GM23338 (cell line): ENCODE results near the gene DAD1.

Experiments
- EZH2 ChIP-seq: fragments of 200-600 bp; sonication (generic); IDR thresholded peaks from one replicate; pipeline ENCODE4 v1.8.0; 2017; ENCODE audit warnings: antibody characterized with exemption, mild to moderate bottlenecking, low read depth; ENCODE audit not compliant: unreplicated experiment
- JUNB ChIP-seq: IDR thresholded peaks from one replicate; pipeline ENCODE4 v1.6.1; 2016; ENCODE audit warnings: antibody characterized with exemption; ENCODE audit not compliant: unreplicated experiment
- NANOG ChIP-seq: IDR thresholded peaks from 2 replicates; pipeline ENCODE4 v1.6.1; 2016; ENCODE audit warnings: antibody characterized with exemption, borderline replicate concordance
- ZNF114 ChIP-seq: fragments of 250-450 bp; sonication (Bioruptor Pico); IDR thresholded peaks from 2 replicates; pipeline ENCODE4 v1.5.0; 2020; ENCODE audit warnings: mild to moderate bottlenecking, moderate library complexity
- TF ChIP-seq, protein P1 (sequence below), 2 experiments: fragments of 200-600 bp in 1 of 2; sonication (generic) in 1 of 2; conservative IDR thresholded peaks; 2 replicates each; pipeline versions ENCODE4 v1.5.1 to v1.6.1; 2016 to 2017; ENCODE audit warnings: antibody characterized with exemption in 2 of 2, low read depth in 2 of 2, mild to moderate bottlenecking in 2 of 2, moderate library complexity in 1 of 2
- TF ChIP-seq, protein P2 (sequence below): fragments of 250-450 bp; sonication (Bioruptor Pico); IDR thresholded peaks from 2 replicates; pipeline ENCODE4 v1.5.0; 2020; ENCODE audit warnings: mild to moderate bottlenecking, moderate library complexity

DNA sequence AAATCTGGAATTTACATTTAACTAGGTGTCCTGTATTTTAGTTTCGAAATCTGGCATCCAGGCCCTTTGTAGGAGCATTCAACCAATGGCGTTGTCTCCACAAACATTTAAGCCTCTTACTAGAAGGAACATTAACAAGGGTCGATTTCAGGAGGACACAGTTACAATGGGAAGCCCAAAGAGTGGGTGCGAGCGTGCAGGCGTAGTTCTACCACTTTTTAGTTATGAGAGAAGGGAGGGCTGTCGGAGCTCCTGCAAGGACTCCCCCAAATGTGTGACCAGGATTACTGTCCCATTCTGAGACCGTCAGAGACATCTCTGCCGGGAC, 8.7 kb upstream of the DAD1 start:
- TF ChIP-seq, protein P1, sequence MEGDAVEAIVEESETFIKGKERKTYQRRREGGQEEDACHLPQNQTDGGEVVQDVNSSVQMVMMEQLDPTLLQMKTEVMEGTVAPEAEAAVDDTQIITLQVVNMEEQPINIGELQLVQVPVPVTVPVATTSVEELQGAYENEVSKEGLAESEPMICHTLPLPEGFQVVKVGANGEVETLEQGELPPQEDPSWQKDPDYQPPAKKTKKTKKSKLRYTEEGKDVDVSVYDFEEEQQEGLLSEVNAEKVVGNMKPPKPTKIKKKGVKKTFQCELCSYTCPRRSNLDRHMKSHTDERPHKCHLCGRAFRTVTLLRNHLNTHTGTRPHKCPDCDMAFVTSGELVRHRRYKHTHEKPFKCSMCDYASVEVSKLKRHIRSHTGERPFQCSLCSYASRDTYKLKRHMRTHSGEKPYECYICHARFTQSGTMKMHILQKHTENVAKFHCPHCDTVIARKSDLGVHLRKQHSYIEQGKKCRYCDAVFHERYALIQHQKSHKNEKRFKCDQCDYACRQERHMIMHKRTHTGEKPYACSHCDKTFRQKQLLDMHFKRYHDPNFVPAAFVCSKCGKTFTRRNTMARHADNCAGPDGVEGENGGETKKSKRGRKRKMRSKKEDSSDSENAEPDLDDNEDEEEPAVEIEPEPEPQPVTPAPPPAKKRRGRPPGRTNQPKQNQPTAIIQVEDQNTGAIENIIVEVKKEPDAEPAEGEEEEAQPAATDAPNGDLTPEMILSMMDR (conservative IDR thresholded peaks at IDR 0.05; ENCODE audit: low read depth in 2 of 2), result no peak
- no peak for TF ChIP-seq EZH2
- TF ChIP-seq, protein P2, sequence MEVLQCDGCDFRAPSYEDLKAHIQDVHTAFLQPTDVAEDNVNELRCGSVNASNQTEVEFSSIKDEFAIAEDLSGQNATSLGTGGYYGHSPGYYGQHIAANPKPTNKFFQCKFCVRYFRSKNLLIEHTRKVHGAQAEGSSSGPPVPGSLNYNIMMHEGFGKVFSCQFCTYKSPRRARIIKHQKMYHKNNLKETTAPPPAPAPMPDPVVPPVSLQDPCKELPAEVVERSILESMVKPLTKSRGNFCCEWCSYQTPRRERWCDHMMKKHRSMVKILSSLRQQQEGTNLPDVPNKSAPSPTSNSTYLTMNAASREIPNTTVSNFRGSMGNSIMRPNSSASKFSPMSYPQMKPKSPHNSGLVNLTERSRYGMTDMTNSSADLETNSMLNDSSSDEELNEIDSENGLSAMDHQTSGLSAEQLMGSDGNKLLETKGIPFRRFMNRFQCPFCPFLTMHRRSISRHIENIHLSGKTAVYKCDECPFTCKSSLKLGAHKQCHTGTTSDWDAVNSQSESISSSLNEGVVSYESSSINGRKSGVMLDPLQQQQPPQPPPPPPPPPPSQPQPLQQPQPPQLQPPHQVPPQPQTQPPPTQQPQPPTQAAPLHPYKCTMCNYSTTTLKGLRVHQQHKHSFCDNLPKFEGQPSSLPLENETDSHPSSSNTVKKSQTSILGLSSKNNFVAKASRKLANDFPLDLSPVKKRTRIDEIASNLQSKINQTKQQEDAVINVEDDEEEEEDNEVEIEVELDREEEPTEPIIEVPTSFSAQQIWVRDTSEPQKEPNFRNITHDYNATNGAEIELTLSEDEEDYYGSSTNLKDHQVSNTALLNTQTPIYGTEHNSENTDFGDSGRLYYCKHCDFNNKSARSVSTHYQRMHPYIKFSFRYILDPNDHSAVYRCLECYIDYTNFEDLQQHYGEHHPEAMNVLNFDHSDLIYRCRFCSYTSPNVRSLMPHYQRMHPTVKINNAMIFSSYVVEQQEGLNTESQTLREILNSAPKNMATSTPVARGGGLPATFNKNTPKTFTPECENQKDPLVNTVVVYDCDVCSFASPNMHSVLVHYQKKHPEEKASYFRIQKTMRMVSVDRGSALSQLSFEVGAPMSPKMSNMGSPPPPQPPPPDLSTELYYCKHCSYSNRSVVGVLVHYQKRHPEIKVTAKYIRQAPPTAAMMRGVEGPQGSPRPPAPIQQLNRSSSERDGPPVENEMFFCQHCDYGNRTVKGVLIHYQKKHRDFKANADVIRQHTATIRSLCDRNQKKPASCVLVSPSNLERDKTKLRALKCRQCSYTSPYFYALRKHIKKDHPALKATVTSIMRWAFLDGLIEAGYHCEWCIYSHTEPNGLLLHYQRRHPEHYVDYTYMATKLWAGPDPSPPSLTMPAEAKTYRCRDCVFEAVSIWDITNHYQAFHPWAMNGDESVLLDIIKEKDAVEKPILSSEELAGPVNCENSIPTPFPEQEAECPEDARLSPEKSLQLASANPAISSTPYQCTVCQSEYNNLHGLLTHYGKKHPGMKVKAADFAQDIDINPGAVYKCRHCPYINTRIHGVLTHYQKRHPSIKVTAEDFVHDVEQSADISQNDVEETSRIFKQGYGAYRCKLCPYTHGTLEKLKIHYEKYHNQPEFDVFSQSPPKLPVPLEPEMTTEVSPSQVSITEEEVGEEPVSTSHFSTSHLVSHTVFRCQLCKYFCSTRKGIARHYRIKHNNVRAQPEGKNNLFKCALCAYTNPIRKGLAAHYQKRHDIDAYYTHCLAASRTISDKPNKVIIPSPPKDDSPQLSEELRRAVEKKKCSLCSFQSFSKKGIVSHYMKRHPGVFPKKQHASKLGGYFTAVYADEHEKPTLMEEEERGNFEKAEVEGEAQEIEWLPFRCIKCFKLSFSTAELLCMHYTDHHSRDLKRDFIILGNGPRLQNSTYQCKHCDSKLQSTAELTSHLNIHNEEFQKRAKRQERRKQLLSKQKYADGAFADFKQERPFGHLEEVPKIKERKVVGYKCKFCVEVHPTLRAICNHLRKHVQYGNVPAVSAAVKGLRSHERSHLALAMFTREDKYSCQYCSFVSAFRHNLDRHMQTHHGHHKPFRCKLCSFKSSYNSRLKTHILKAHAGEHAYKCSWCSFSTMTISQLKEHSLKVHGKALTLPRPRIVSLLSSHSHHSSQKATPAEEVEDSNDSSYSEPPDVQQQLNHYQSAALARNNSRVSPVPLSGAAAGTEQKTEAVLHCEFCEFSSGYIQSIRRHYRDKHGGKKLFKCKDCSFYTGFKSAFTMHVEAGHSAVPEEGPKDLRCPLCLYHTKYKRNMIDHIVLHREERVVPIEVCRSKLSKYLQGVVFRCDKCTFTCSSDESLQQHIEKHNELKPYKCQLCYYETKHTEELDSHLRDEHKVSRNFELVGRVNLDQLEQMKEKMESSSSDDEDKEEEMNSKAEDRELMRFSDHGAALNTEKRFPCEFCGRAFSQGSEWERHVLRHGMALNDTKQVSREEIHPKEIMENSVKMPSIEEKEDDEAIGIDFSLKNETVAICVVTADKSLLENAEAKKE (CRISPR knock-in tag), result no peak
- no peak for TF ChIP-seq NANOG
- TF ChIP-seq ZNF114, result no peak
- TF ChIP-seq JUNB, result no peak
